ENCODE measurements around the gene AEBP1. TPM values are rescaled to one million over a fixed set of nuclear protein-coding genes. Genes with fewer than 3 reads are reported as not detected.

AEBP1 gene
- total RNA-seq, 1 experiment from 2014 or later: 49.3 TPM

DNA sequence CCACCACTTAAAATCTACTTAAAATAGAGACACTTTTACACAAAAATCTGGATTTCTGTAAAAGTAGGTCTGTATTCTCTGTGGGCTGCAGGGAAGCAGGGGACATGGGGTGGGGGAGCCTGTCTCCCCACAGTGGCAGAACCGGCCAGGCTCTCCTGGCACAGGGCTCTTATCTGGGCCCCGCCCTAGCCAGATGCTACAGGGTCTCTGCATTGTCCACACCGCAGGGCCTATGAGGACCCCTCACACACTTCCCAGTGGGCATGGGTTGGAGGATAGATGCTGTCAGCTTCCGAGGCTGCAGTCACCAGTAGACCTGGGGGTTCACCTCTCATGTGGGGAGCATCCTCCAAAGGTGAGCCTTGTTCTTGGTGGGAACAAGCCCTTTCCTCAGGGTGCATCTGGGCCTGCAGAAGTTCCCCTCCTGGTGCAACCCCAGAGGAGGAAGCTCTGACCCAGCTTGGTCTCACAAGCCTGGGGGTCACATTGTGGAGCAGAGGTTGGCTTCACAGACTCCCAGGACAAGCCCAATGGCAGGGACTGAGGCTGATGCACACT lies 52.4 kb downstream of the AEBP1 start:
- H3K14ac ChIP-seq (ENCODE audit: insufficient read depth, low read length): no peak overlapping the region; the same call in 1 of the 2 replicates
- no peak overlapping the region for H2BK15ac ChIP-seq (ENCODE audit: low read depth, low read length)
- H3K9me3 ChIP-seq (ENCODE audit: control insufficient read depth, low read depth, low read length): no peaks in the 10 kb centered on the region
- no peak overlapping the region for H3K4me2 ChIP-seq (ENCODE audit: insufficient read depth, insufficient read length, low read length)
- no peak overlapping the region for H2BK12ac ChIP-seq (ENCODE audit: insufficient read length, low read depth, low read length)
- Mint-ChIP-seq H3K4me1 (peaks cover 3 to 7% of the 10 kb centered on the region in 2 experiments; a peak in 2 of 4 replicates), H3K27me3 (ENCODE audit: low read depth) (peaks cover 2% of the 10 kb centered on the region; the same call in 1 of the 2 replicates), H3K27ac (no peak overlapping the region), H3K36me3 (ENCODE audit: insufficient read depth in 1 of 3, low read depth in 3 of 3) (no peaks in the 10 kb centered on the region), H3K4me3 (no peak overlapping the region), H3K9me3 (no peaks in the 10 kb centered on the region)
- H2BK120ac ChIP-seq (ENCODE audit: low read depth, low read length, poor library complexity, severe bottlenecking): no peak overlapping the region
- no peak overlapping the region for H3K4ac ChIP-seq (ENCODE audit: low read depth, low read length)
- no peak for DNase-seq
- H4K20me1 ChIP-seq (ENCODE audit: control insufficient read depth, insufficient read depth, insufficient read length): no peaks in the 10 kb centered on the region
- H2AK5ac ChIP-seq (ENCODE audit: insufficient read length, low read length): no peak overlapping the region
- no peak overlapping the region for H3K23ac ChIP-seq (ENCODE audit: insufficient read length, low read depth, low read length)
- H3K27me3 ChIP-seq (ENCODE audit: insufficient read depth, low read length): no peaks in the 10 kb centered on the region
- H3K79me1 ChIP-seq (ENCODE audit: insufficient read depth, low read depth, low read length, poor library complexity, severe bottlenecking): no peaks in the 10 kb centered on the region
- no CpG with 5 or more reads among the region's 4 CpGs for WGBS (ENCODE audit: extremely low coverage, insufficient read length, low lambda C conversion rate)
- no peak overlapping the region for H3K56ac ChIP-seq (ENCODE audit: insufficient read length, low read depth, low read length)
- H4K5ac ChIP-seq (ENCODE audit: insufficient read length, low read depth, low read length): no peak overlapping the region
- H3K9ac ChIP-seq (ENCODE audit: extremely low read depth, insufficient read length, low read length): no peak overlapping the region
- no peak overlapping the region for H4K91ac ChIP-seq (ENCODE audit: insufficient read length, low read depth, low read length)
- no peak overlapping the region for H3T11ph ChIP-seq (ENCODE audit: low read length)
- no peak overlapping the region for H4K8ac ChIP-seq (replicated peaks; ENCODE audit: insufficient read length, low read depth, low read length)
- no peak overlapping the region for H3K18ac ChIP-seq (ENCODE audit: insufficient read length, low read depth, low read length)
- H3K23me2 ChIP-seq (ENCODE audit: insufficient read length, low read depth, low read length, poor library complexity, severe bottlenecking): no peaks in the 10 kb centered on the region
- no peak overlapping the region for H2AFZ ChIP-seq (ENCODE audit: low read length)
- no peaks in the 10 kb centered on the region for H3K79me2 ChIP-seq (ENCODE audit: insufficient read depth, low read length)
- H3K27ac ChIP-seq (ENCODE audit: insufficient read length, low read depth, low read length): no peak overlapping the region
- no peak overlapping the region for H2BK5ac ChIP-seq (ENCODE audit: insufficient read length, low read length)
- no peaks in the 10 kb centered on the region for H3K4me1 ChIP-seq (ENCODE audit: insufficient read depth, low read length)
- no peak overlapping the region for H2BK20ac ChIP-seq (ENCODE audit: low read depth, low read length, poor library complexity, severe bottlenecking)
- TF ChIP-seq, protein P1, sequence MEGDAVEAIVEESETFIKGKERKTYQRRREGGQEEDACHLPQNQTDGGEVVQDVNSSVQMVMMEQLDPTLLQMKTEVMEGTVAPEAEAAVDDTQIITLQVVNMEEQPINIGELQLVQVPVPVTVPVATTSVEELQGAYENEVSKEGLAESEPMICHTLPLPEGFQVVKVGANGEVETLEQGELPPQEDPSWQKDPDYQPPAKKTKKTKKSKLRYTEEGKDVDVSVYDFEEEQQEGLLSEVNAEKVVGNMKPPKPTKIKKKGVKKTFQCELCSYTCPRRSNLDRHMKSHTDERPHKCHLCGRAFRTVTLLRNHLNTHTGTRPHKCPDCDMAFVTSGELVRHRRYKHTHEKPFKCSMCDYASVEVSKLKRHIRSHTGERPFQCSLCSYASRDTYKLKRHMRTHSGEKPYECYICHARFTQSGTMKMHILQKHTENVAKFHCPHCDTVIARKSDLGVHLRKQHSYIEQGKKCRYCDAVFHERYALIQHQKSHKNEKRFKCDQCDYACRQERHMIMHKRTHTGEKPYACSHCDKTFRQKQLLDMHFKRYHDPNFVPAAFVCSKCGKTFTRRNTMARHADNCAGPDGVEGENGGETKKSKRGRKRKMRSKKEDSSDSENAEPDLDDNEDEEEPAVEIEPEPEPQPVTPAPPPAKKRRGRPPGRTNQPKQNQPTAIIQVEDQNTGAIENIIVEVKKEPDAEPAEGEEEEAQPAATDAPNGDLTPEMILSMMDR (conservative IDR thresholded peaks at IDR 0.05): no peak
